GM19099 (cell line): ENCODE measurements around the gene AGAP1.

Experiments used
- POLR2A ChIP-seq: IDR thresholded peaks from 3 replicates; pipeline ENCODE4 v1.6.1; 2011; ENCODE audit warnings: low read depth; ENCODE audit not compliant: insufficient read length; ENCODE audit errors: extremely low read depth

AGAP1 gene

GRCh38 chr2:235498946-235499812, 5.3 kb downstream of the AGAP1 start:
- no peak for TF ChIP-seq POLR2A

GRCh38 chr2:235500110-235500760, 6.4 kb downstream of the AGAP1 start:
- no peak for TF ChIP-seq POLR2A

- no peak for TF ChIP-seq POLR2A
These were observed 7.2 kb downstream of the AGAP1 start for GRCh38 chr2:235500761-235501672.

DNA sequence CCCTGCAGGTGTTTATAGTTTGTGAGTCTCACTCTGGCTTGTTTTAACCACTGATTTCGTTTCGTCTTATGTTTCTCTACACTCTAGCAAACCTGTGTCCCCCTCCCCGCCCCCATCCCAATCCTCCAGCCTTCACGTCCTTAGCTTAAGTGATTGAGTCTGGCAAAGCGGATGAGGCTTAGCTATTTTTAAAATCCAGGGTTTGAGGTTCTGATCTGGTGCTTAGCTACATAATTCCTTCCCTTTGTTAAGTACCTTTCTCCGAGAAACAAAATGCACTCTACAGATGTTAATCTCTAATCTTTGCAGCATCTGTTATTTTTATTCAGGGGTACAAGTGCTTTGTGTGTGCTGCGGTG, 7.8 kb downstream of the AGAP1 start:
- TF ChIP-seq POLR2A, result no peak

GRCh38 chr2:235502336-235502735, 8.5 kb downstream of the AGAP1 start:
- TF ChIP-seq POLR2A, result no peak

DNA sequence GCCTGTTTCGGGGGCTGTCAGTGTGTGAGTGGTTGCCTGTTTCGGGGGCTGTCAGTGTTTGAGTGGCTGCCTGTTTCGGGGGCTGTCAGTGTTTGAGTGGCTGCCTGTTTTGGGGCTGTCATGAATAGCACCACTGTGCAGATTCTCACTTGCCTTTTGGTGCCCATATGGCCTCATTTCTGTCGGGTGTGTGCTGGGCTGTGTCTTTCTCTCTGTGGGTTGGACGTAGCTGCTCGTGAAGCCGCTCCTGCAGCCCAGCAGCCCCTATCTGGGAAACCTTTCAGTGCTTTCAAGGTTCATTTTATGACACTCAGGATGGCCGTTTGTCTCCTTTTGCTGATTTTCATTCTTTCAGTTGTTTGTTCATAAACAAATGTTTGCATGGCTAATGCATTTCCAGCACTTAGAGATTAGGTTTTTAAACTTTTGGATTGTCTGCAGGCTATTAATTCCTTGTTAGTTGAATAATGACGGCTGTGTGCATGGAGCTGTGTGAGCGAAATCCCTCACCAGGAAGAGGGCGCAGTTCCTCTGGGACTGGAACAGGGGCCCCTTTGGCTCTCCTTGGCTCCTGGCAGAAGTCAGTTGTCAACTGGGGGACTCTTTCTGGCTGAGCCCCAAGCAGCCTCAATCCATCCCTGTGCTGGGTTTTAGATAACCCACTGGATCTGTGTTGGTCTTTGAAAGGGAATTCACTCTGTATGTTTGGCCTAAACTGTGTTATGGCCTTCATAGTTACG, 10.8 kb downstream of the AGAP1 start:
- TF ChIP-seq POLR2A, result no peak

DNA sequence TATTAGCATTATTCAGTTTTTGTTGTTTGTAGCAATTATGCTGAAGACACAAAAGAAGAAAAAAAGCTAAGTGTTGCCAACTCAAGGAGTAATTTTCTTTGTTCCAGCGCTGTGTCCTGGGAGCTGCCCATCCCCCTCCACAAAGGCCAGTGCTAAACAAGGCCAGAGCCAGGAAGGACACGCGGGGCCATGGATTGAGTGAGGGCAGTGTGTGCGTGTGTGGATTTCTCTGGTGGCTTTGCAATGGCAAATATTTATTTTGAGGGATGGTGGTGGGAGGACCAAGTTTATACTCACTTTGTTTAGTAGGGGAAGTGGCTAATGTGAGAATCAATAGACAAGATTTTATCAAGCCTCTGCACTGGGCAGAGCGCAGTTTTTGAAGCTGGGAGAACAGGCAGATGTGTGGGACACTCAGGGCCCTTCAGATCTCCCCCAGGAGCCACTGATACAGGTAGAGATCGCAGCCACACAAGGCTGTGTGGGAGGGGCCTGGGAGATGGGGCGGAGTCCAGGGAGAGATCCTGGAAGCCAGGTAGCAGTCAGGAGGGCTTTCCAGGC, 11.4 kb downstream of the AGAP1 start:
- no peak for TF ChIP-seq POLR2A

DNA sequence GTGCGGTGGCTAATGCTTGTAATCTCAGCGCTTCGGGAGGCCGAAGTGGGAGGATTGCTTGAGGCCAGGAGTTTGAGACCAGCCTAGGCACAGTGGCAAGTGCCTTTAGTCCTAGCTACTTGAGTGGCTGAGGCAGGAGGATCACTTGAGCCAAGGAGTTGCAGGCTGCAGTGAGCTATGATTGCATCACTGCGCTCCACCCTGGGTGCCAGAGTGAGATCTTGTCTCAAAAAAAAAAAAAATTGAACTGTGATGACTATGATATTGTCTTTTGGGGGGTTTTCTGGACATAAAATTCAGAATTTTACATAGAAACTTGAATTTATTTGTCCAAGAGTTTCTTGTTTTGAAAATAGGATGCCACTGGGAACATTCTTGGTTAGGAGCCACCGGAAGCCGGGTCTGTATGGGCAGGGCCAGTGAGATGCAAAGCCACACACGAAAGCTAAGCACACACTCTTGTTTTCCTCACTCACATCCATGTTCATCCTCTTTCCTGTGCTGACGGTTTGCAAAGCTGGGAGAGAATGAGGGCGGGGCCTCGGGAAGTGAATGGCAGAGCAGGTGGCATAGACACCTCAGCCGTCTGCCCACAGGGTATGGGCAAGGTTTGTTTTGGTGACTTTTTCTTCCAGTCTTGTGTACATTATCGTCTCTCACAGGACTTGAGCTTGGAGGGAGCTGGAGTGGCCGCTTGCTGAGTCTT, 12.6 kb downstream of the AGAP1 start:
- TF ChIP-seq POLR2A, result no peak

DNA sequence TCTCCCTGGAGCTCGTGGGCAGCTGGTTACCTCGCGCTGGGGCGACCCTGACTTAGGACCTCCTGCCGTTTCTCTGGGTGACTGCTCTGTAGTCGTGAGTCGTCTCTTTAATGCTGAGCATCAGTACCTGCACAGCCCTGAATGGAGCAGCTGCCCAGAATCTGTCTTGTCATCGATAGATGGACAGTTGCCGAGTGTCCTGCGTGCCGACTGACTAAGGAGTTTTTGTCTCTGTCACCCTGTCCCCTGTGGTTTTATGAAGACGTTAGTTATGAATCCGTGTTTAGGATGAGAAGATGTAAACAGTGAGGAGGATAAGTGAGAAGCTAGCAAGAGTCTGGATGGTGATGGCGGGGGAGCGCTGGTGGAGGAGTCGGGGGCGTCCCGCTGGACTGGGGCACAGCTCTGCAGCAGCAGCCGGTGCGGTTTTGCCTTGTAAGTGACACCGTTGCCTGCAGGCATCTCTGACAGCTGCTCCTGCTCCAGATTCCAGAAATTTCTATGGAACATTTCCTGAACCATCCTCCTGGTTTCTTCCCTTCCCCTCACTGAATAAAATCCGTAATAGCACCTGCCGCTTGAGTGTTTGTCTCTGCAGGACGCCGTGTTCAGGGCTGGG, 13.3 kb downstream of the AGAP1 start:
- TF ChIP-seq POLR2A, result no peak

- no peak for TF ChIP-seq POLR2A
These were observed 14.1 kb downstream of the AGAP1 start for GRCh38 chr2:235507928-235508327.

DNA sequence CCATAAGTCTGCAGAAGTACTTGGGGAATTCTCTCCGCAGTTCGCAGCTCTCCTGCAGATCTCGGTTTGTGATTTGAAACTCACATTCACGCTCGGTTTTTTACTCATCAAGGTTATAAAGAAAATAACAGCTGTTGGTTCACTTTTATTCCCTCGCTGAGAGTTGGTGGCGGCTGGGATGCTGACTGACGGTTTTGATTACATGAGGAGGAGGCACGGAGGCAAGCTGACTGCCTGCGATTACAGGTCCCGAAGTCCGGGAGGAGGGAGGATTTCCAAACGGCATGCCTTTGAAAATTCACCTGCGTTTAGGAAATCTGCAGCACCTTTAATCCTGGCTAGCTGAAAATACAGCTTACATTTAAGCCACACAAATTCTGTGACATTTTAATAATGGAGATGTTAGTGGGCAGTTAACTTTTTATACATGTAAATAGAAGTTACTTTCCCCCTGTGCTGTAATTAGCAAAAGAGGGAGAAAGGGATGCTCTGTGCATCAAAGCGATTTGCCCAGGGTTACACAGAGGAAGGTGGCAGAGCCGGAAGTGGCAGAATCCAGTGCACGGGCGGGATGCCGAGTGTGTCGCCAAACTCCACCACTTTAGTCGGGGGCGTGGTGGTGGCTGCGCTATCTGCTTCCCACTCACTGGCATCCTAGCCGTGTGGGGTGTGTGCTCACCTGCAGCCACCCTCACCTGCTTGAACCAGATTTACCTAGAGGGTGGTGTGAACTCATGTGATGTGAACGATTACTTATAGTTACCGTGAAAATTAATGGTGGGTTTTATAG, 14.7 kb downstream of the AGAP1 start:
- TF ChIP-seq POLR2A, result no peak

GRCh38 chr2:235510318-235510717, 16.5 kb downstream of the AGAP1 start:
- TF ChIP-seq POLR2A, result no peak
